GM18909 (cell line): ENCODE measurements around the gene SLC6A9.

Source experiments
- ATAC-seq: cut with Tn5 transposase; IDR thresholded peaks from one replicate; pipeline ENCODE4 v1.9.1; 2021; ENCODE audit warnings: mild to moderate bottlenecking; ENCODE audit not compliant: unreplicated experiment, poor library complexity

The SLC6A9 gene

GRCh38 chr1:44049839-44050238 is 18.6 kb upstream of the SLC6A9 start:
- no peak for ATAC-seq

DNA sequence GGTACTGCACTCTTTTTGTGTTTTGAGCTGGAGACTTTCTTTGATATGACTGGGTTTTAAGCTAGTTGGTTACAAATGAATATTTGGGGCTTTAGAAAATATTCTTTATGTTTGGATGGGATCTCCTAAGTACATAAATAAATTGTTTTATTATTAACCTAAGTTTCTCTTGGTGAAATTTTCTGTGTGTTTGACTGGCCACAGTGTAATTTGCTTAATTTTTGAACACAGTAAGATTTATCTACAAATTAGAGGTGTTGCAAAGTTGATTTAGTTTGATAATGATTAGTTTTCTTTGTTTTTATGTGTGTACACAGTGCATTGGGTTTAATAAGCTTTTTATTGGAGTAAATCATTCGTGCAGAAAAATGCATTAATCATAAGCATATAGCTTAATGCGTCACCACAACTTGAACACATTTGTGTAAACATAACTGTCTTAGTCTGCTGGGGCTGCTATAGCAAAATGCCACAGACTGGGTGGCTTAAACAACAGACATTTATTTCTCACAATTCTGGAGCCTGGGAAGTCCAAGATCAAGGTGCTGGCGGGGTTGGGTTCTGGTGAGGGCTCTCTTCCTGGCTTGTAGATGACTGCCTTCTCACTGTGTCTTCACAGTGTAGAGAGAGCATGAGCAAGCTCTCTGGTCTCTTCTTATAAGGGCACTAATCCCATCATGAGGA is 17.4 kb upstream of the SLC6A9 start:
- no peak for ATAC-seq

DNA sequence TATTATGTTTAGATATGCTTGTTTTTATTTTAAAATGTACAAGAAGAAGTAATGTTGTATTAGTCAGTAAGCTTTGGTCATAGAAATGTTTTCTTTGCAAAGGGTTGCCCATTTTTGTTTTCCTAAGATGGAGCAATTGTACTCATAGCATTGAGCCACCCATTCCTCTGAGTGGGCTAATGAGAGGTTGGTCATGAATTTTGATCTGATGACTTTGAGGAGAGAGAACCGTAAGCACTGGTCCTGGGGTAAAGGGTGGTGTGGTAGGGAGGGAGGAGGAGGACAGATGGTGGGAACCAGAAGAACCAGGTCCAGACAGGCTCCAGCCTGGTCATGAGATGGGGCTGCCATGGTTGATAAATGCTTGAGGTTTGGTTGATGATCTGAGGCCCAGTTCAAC is 15.9 kb upstream of the SLC6A9 start:
- no peak for ATAC-seq

DNA sequence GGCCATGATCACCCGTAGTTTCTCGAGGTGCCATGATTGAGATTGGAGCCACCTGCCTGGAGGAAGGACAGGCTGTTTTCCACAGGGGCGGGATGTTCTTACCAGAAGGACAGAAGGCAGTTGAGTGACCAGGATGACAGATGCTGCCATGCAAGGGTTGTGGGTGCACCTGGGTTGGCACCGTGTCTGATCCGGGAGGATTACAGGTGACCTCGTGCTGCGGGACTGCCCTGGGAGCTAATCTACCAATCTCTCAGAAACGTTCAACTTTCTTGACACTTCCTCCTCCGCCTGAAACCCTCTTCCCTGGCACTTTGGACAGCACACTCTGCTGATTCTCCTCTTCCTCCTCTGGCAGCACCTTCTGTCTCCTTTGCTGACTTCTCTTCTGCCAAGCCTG is 13.8 kb upstream of the SLC6A9 start:
- ATAC-seq: no peak

GRCh38 chr1:44044071-44044801 is 13.0 kb upstream of the SLC6A9 start:
- ATAC-seq: no peak

DNA sequence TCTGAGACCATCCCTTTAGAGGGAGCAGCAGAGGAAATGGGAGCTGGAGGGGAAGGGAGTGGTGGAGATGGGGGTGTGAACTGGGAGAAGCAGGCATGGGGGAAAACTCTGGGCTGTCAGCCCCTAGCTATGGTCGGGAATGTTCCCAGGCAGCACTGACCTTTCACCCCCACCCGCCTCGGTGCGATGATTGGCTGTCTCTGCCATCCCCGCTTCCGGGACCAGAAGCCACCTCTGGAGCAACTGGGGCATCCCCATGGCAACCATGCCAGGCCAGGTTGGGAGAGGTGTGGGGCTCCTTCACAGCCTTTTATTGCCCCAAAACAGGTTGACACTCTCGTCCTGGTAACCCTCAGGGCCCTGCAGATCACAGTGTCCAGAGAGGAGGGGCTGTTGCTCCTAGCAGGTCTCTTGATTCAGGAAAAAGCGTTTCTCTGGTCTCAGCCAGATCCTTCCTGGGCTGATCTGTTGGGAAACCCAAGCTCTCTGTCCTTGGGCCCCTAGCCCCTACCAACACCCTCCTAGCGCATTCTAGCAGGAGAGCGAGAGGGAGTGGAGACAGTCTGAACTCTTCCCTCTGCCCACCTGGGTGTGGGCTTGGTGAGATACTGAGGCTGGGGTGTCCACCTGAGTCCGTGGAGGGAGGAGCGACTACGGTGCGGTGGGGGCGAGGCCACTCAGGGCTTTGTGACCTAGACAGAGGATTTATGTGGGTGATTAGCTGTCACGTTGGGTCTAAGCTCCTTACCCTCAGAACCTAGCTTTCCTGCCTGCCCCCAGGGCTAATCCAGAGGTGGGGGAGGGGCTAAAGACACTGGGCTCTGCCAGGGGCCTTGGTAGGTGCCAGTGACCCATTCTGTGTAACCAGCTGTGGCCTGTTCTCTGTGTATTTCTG is 12.2 kb upstream of the SLC6A9 start:
- no peak for ATAC-seq

DNA sequence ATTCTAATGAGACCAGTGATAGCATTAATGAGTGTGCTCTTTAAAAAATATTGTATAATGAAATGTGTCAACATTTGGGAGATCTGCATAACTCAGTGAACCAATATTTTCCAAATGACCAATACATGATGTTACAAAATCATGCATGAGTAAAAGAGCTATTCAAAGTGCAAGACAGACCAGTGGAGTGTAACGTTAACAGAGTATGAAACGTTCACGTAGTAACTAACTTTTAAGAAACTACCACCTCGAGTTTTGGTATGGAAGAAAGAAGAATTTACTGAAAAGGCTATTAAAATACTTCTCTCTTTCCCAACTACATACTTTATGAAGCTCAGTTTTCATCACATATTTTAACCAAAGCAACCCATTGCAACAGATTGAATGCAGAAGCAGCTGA is 9.6 kb upstream of the SLC6A9 start:
- no peak for ATAC-seq

GRCh38 chr1:44040418-44040817 is 9.2 kb upstream of the SLC6A9 start:
- no peak for ATAC-seq

DNA sequence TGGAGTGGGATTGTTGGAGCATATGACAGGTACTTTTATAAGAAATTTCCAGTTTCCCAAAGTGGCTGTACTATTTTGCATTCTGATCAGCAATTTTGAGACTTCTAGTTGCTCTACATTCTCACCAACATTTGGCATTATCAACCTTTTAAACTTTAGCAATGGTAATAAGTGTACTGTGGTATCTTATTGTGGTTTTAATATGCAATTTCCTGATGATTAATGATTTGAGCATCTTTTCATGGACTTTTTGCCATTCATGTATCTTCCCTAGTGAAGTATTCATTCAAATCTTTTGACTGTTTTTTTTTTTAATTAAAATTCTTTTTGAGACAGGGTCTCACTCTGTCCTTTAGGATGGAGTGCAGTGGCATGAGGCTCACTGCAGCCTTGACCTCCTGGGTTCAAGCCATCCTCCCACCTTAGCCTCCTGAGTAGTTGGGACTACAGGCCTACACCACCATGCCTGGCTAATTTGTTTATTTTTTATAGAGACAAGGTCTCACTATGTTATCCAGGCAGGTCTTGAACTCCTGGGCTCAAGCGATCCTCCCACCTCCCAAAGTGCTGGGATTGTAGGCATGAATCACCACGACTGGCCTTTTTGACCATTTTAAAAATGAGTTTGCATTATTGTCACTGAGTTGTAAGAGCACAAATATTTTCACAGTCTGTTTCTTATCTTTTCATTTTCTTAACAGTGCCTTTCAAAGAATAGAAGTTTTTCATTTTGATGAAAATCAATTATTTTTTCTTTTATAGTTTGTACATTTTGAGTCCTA is 7.8 kb upstream of the SLC6A9 start:
- ATAC-seq: no peak

DNA sequence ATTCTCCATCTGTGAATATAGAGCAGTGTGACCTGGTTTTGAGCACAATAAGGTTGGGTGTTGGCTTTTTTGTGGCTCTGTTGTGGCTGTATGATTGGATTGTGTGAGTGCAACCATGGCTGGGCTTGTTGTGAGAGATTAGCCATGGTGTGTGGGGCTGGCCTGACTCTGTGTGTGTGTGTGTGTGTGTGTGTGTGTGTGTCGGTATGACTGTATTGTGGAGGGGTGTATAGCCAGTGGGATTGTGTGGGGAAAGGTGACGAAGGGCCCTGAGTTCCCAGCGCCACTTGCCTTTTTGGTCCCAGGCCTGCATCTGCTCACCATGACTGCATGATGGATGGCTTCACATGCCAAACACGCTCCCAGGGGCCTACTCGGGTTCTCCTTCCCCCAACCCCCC is 5.9 kb upstream of the SLC6A9 start:
- no peak for ATAC-seq

DNA sequence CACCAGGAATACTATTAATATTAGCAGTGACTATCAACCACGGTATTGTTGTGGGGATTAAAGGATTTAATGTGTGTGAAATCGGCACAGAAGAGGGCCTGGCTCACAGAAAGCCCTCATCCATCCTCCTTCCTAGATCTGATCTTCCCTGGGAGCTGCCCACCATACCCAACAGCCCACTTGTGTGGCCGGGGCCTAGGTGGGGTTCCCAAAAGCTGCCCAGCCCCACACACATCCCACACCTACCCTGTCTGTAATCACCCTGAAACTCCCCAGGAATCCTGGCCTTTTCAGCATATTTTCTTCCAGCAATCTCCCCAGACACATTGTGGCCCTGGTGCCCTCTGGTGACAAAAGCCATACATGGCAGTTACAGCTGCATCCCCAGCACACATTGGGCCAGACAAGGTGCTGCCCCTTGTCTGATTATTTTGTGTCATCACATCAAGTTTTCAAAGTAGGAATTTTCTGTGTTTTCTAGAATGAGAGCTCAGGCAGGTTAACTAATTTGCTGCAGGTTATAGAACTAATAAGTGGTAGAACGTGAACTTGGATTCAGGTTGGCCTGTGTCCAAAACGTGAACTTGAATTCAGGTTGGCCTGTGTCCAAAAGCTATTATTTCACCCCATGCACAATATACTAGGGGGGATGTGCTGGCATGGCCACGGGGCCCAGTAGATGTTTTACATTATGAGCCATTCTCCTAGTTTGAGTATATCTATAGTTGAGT is 5.3 kb upstream of the SLC6A9 start:
- no peak for ATAC-seq

DNA sequence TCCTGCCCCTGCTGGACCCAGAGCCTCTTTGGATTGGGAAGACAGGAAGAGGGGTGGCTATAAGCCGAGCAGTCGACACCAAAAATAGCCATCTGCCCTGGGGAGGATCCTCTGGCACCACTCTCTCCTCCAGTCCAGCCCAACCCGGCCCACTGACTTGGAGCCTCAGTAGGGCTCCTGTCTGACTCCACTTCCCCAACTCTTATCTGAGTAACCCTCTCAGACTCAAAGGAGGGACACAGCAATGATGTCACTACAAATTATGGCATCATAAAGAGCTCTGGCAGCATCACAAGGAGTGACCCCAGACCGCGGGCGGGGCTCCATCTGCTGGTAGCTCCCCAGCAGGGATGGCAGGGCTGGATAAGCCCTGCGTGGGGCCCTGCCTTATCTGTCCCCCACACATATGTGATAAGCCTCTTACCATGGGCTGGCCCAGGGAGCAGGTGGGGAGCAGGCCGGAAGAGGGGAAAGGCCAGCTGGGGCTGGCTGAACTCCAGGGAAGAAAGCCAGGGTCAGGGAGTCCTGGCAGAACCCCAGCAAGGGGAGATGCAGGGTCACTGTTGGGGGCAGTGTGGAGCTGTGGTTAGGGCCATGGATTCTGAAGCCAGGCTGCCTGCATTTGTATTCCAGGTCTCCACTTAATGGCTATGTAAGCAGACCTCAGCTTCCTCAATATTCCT is 4.6 kb upstream of the SLC6A9 start:
- ATAC-seq: no peak

DNA sequence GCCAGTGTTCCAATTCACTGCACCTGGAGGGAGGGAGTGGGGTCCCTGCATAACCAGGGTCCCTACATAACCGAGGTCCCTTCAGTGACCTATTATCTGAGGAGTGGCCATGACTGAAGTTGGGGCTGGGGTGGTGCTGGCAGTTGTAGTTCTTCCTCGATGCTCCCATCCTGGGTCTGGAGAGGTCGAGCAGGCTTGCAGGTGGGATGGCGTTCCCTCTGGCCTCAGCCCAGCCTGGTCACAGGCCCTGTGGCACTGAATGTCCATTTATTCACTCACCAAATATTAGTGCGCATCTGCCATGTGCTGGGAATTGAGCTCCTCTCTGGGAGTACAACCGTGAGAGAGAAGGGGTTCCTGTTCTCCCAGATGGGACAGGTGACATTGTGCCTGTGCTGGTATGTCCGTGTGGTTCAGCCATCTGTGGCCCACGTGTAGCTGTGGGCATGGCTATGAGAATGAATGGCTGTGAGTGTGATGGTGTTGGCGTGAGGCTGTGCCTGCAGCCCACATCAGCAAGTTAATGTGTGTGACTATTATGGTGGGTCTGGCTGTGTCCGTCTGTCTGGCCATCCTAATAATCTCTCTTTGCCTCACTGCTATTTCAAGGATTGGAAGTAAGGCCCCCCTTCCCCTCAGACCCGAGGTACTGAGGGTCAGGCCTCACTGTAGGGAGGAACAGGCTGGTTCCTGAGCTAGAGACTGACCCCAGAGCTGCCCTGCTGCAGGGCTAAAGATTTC is 3.9 kb upstream of the SLC6A9 start:
- ATAC-seq: no peak

DNA sequence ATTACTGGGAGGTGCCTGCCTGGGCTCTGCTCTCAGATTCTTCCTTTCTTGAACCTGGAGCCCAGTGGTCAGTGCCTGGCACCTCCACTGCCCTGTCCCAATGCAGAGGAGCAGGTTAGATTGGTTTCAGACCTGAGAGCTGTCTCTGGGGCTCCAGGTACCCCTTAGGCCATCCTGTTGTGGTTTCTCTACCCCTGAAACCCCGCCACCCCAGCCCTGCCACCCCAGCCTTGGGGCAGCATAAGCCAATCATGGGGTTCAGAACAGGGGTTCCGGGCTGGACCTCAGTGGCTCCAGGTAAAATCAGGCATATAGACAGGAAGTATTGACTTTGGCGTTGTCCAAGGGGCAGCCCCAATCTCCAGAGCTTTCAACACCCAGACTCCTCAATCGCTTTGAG is 3.2 kb upstream of the SLC6A9 start:
- ATAC-seq: no peak

DNA sequence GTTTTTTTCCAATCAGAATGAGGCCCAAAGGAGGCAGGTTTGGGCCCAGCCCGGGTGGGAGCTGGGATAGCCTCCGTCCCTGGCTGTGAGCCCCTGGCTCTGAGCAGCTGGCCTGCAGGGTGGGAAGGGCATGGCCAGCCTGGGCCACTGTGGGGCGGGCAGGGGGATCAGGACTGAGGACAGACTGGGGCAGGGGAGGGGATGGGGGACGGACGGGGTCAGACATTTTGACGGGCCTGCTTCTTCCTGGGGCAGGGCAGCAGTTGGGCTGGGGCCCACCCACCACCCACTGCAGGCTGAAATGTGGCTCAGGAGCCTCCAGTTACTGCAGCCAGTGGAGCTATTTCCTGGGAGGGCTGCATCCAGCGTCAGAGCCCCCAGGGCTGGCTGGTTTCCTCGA is 2.5 kb upstream of the SLC6A9 start:
- ATAC-seq: no peak

- no peak for ATAC-seq
These were observed 1.8 kb upstream of the SLC6A9 start for GRCh38 chr1:44033041-44033575.

- no peak for ATAC-seq
These were observed 1.0 kb upstream of the SLC6A9 start for GRCh38 chr1:44032170-44032790.
